Ovary (tissue), 3 donors: ENCODE results near the gene CLIC1.

Source experiments
- EP300 ChIP-seq: sonication (generic); formaldehyde crosslinking; IDR thresholded peaks from one replicate; pipeline ENCODE4 v1.6.1; 2017; ENCODE audit warnings: antibody characterized with exemption
- POLR2A ChIP-seq: fragments of 450-650 bp; IDR thresholded peaks from one replicate; pipeline ENCODE4 v1.6.1; 2017; ENCODE audit warnings: antibody characterized with exemption, mild to moderate bottlenecking, moderate library complexity
- TF ChIP-seq, protein P1 (sequence below), 3 donors: fragments of 450-650 bp in 2 of 3; fragments of 200-600 bp in 1 of 3; IDR thresholded peaks; one replicate each; pipeline versions ENCODE4 v1.5.1 to v1.8.0; 2016 to 2022; ENCODE audit warnings: antibody characterized with exemption in 3 of 3, mild to moderate bottlenecking in 1 of 3
- donor health status: DM: no; HTN: no; CAD: no.

DNA sequence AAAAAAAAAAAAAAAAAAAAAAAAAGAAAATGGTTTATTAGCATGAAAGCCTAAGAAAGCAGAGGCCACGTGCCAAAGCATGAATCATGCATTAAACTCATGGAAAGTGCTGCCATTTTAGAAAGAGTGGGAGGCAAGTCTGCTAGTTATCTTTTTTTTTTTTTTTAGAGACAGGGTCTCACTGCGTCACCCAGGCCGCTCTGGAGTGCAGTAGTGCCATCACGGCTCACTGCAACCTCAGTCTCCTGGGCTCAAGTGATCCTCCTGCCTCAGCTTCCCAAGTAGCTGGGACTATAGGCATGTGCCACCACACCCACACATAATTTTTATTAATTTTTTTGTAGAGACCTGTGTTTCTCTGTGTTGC lies 35.6 kb upstream of the CLIC1 start:
- TF ChIP-seq, protein P1, sequence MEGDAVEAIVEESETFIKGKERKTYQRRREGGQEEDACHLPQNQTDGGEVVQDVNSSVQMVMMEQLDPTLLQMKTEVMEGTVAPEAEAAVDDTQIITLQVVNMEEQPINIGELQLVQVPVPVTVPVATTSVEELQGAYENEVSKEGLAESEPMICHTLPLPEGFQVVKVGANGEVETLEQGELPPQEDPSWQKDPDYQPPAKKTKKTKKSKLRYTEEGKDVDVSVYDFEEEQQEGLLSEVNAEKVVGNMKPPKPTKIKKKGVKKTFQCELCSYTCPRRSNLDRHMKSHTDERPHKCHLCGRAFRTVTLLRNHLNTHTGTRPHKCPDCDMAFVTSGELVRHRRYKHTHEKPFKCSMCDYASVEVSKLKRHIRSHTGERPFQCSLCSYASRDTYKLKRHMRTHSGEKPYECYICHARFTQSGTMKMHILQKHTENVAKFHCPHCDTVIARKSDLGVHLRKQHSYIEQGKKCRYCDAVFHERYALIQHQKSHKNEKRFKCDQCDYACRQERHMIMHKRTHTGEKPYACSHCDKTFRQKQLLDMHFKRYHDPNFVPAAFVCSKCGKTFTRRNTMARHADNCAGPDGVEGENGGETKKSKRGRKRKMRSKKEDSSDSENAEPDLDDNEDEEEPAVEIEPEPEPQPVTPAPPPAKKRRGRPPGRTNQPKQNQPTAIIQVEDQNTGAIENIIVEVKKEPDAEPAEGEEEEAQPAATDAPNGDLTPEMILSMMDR (IDR thresholded peaks at IDR 0.05), result no peak
- TF ChIP-seq POLR2A (no peak), EP300 (no peak)
